WI38 (cell line): ENCODE data around the gene C14orf180.

Experiments used
- H3K4me3 ChIP-seq: 2 replicates; pipeline ENCODE4 v1.5.1; 2011; ENCODE audit warnings: low read depth, mild to moderate bottlenecking, control low read depth, low read length
- TF ChIP-seq, protein P1 (sequence below): IDR thresholded peaks from 2 replicates; pipeline ENCODE4 v1.5.1; 2012; ENCODE audit warnings: low read depth, mild to moderate bottlenecking, control low read depth, low read length

Gene C14orf180

GRCh38 chr14:104593241-104593701, 13.7 kb downstream of the C14orf180 start:
- TF ChIP-seq, protein P1, sequence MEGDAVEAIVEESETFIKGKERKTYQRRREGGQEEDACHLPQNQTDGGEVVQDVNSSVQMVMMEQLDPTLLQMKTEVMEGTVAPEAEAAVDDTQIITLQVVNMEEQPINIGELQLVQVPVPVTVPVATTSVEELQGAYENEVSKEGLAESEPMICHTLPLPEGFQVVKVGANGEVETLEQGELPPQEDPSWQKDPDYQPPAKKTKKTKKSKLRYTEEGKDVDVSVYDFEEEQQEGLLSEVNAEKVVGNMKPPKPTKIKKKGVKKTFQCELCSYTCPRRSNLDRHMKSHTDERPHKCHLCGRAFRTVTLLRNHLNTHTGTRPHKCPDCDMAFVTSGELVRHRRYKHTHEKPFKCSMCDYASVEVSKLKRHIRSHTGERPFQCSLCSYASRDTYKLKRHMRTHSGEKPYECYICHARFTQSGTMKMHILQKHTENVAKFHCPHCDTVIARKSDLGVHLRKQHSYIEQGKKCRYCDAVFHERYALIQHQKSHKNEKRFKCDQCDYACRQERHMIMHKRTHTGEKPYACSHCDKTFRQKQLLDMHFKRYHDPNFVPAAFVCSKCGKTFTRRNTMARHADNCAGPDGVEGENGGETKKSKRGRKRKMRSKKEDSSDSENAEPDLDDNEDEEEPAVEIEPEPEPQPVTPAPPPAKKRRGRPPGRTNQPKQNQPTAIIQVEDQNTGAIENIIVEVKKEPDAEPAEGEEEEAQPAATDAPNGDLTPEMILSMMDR = peak; percentile 7; the same call in 1 of the 2 replicates
- H3K4me3 ChIP-seq = no peak overlapping the region

- H3K4me3 ChIP-seq = no peak overlapping the region
- TF ChIP-seq, protein P1 = no peak
Observed at GRCh38 chr14:104593710-104594136, 14.2 kb downstream of the C14orf180 start.

- TF ChIP-seq, protein P1 = no peak
- H3K4me3 ChIP-seq = no peak overlapping the region
Observed at GRCh38 chr14:104594310-104595046, 14.9 kb downstream of the C14orf180 start.

DNA sequence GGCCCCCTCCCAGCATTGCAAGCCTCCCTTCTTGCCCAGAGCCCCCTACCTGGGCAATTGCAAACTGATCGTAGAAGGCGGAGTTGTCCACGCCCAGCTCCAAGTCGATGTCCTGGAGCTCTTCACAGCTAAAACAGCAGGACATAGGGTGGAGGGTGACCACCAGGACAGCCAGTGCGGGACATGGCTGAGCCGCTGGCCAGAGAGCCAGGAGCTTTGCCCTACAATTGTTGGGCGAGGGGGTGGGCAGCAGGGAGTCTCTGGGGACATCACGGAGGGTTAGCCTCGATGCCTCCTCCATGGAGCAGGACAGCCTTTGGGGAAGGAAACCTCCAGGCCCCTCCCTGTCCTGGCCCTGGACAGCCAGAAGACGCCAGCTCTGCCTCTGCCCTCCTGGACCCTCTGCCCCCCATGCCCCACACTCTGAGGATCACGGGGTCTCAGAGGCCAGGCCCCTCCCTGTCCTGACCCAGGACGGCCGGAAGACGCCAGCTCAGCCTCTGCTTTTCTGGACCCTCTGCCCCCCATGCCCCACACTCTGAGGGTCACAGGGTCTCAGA, 15.6 kb downstream of the C14orf180 start:
- TF ChIP-seq, protein P1 = no peak

GRCh38 chr14:104595911-104596450, 16.4 kb downstream of the C14orf180 start:
- TF ChIP-seq, protein P1 = no peak

More for the DNA sequence above, 15.6 kb downstream of the C14orf180 start:
- no peak overlapping the region for H3K4me3 ChIP-seq

DNA sequence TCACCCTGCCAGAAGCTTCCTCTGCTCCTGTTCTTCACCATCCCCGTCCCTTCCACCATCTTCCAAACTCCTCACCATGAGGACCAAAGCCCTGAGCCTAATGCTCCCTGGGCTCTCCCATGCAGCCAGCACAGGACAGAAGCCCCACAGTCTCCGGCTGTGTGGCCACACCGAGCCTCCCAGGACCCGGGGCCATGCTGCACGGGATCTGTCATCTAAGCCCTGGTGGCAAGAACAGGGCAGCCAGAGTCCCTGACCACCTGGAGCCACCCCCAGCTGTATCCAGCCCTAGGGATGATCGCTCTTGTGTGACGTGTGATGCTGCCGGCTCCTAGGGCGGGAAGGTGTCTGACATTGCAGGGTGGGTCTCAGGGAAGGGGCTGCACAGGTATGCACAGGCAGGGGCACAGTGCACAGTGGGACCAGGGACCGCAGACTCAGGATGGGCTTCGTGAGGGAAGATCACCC, 16.9 kb downstream of the C14orf180 start:
- TF ChIP-seq, protein P1 = no peak
- no peak overlapping the region for H3K4me3 ChIP-seq

More at GRCh38 chr14:104595911-104596450, 16.4 kb downstream of the C14orf180 start:
- H3K4me3 ChIP-seq = no peak overlapping the region

GRCh38 chr14:104596927-104597351, 17.4 kb downstream of the C14orf180 start:
- TF ChIP-seq, protein P1 = no peak
- H3K4me3 ChIP-seq = no peak overlapping the region
